HL-60/S4 treated with phorbol 12-myristate 13-acetate at 8.2 ng/mL for 4 days and 3 days (cell line): ENCODE measurements around the gene GTPBP3.

Experiments used
- in situ Hi-C: fragments of 300-500 bp; cut with MboI; formaldehyde crosslinking; loops from 2 replicates; pipeline ENCODE4 v1.15.0; 2022; ENCODE audit warnings: low sequenced_read_pairs

GTPBP3 gene

DNA sequence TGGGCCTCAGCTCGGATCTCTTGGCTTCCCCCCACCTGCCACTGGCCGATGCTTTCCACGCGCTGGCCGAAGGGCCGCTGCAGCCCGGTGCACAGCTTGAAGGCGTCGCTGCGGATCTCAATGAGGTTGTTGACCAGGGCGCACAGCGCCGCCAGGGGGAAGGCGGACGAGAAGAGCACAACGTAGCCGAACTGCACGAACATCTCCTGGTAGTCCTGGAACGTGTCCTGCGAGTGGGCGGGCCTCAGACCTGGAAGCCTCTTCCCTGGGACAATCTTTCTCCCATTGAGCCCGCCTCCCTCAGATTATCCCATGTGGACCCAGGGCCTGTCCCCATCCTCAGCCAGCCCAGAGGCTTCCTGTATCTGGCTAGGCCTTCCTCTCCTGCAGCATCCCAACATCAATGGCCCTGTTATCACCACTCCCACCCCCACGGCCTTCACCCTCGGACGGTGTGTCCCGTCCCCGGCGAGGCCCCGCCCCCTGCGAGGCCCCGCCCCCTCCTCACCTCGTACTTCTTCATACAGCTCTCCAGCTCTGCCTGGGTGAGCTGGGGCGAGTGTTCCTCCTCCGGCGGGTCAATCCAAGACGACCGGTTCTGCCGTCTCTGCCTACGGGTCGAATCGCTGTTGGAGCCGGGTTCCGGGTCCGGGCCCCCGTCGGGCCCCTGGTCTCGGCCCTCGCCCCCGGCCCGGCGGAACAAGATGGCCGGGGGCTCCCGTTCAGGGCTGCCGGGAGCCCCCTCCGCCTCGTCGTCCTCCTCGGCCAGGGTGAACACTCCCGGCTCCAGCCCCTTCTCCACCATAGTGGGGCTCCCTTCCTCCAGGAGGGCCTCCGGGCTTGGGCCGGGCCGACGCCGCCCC, 9.5 kb upstream of the GTPBP3 start:
- in situ Hi-C loops, result no loop called here

DNA sequence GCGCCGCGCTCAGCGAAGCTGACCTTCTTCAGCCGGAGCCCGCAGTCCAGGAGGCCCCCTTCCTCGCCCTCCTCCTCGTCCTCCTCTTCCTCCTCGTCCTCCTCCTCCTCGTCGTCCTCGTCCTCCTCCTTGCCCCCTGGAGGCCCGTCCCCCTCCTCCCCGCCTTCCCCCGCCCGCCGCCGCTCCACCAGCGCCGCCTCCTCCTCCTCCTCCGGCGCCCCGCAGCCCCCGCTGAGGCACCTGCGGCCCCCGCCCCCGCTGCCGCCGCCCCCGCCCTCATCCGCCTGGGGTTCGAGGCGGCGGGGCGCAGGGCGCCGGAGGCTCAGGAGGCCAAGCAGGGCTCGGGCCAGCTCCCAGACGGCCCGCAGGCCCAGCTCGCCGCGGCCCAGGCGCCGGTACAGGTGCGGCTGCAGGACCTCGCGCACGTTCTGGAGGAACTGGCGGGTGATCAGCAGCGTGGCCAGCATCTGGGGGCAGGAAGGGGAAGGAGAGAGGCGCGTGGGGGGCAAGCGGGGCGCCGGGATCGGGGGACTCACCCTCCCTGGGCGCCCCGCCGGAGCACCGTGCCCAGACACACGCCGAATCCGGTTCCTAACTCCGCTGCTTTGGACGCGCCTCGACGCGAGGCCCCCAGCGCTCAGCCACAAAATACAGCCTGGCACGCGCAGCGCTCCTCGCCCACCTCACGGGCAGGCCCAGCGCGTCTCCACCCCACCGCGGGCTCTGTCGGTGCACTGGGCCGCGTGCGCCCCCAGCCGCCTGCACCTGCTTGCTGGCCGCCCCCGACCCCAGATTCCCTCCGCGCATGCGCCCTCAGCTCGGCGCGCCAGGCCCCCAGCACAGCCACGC, 8.6 kb upstream of the GTPBP3 start:
- in situ Hi-C loops, result no loop called here

DNA sequence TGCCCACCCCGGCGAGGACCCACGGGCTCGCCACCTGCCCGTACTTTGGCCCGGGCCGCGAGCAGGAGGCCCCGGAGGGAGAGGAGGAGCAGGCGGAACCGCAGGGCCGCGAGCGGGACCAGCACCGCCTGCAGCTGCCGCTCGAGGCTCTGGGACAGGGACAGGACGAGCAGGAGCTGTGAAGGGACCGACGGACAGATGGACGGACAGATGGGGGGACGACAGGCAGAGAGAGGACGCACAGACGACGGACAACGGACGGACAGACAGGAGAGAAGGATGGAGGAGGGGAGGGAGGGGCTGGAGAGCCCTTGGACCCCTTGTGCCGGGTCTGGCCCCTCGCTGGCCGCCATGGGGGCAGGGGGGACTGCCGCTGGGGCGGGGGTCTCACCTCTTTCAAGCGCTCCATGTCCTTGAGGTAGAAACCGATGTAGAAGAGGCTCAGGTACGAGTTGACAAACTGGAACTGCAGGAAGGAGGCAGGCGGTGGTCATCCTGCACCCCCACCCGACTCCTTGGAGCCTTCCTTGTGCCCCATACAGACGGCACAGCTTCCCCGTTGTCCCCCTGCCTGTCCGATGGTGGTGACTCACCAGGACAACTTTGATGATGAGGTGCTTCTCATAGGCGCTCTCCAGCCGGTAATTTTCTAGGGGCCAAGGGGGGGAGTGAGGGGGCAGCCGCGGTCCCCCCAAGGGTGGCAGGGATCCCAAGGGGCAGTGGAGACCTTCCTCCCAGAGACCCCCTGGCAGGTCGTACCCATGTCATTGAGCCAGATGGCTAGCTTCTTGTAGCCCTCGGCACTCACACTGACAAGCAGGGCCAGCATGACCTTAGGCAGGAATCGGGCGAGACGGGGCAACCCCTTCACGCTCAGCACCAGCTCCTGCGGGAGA, 7.7 kb upstream of the GTPBP3 start:
- in situ Hi-C loops, result no loop called here

DNA sequence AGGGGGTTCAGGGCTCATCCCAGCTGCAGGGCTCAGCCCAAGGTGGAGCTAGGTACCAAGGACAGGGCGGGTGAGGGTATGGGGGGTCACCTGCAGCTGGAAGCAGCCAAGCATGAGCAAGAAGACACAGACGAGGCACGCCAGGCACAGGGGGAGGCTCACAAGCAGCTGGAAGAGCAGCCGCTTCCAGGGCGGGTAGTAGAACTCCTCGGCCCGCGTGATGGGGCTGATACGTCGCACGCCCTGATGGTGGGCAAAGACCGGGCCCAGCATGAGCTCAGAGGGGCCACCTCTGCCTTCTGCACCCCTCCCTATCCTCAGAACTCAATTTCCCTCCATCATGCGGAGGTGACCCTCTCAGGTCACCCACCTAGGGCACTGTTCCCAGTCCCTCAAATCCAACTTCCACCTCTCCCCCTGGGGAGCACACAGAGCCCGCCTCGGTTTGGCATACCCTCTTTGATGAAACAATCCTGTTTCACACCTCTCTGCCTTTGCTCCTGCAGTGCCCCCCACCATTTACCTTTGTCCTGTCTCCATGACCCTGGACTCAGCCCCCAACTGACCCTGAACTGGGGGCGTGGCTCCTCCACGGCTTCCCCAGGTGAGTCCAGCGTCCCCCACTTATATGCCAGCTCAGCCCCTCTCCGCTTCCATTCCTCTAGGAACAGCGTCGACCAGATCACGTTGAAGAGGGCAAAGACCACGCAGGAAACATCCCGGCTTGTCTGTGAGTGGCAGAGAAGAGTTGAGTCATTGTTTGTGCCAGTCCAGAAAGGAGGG, 6.9 kb upstream of the GTPBP3 start:
- in situ Hi-C loops, result no loop called here

DNA sequence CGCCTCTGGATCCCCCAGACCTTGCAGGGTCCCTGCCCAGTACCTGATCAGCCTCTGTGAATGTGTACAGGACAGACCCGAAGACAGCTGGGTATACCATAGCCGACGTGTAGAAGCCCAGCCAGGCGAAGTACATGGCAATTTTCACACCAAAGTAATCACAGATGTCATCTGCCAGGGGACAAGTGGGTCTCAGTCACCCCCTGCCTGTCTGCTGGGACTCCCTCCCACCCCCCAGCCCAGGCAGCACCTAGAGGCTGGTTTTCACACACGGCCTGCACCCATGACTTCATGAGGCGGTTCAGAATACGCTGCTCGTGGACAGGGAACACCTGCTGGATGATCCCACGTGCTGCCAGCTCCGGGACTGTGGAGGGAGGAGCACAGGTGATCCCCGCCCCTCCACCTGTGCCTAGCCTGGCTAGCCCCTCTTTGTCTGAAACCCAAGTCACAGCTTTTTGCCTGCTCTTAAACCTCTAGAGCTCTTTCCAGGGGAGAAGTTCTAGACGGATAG, 6.3 kb upstream of the GTPBP3 start:
- in situ Hi-C loops, result no loop called here

DNA sequence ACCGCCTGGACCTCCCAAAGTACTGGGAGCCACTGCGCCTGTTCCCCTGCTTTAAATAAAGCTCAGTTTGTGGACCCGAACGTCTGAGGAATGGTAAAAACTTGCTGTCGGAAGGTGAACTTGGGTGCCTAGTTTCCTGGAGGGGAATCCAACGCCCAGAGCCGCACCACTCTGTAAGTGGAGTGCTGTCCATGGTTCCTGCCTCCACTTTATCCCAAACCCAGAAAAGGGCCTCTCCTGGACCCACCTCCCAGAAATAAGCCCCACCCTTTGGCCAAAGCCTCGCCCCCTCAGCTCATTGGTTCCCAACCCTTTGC, 5.0 kb upstream of the GTPBP3 start:
- in situ Hi-C loops, result no loop called here

DNA sequence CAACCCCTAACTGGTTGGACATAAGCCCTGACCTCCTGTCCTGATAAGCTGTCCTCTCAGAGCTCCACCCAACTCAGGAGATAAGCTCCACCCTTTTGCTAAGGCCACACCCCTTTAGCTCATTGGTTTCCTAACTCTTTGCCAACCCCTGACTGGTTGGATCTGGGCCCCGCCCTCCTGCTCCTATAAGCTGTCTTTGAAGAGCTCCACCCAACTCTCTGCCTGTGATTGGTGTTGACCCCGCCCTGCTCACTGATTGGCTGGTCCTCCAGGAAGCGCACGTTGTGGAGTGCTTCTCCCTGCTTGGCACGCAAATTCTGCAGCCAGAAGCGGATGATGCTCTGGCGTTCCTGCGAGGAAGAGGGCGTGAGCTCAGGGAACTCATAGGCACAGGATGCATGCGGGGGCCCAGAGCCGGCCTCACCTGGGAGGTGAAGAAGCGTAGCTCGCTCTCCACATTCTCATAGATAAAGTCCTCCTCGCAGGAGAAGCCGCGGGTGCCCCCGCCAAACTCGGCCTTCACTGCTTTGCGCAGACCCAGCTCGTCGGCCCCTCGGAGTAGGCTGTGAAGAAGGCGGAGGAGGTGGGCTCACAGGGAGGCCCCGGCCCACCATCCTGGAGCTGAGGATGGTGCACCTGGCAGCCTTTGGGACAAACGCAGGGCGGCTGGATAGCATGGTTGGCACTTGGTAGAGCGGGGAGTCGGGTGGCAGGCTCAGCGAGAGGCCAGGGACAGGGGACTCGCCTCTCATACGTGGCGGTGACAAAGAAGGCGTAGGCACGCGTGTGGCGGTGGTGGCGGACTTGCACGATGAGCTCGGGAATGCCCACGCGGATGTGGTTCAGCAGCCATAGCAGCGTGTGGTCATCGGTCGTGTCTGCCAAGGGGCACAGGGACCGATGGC, 4.4 kb upstream of the GTPBP3 start:
- in situ Hi-C loops, result no loop called here

DNA sequence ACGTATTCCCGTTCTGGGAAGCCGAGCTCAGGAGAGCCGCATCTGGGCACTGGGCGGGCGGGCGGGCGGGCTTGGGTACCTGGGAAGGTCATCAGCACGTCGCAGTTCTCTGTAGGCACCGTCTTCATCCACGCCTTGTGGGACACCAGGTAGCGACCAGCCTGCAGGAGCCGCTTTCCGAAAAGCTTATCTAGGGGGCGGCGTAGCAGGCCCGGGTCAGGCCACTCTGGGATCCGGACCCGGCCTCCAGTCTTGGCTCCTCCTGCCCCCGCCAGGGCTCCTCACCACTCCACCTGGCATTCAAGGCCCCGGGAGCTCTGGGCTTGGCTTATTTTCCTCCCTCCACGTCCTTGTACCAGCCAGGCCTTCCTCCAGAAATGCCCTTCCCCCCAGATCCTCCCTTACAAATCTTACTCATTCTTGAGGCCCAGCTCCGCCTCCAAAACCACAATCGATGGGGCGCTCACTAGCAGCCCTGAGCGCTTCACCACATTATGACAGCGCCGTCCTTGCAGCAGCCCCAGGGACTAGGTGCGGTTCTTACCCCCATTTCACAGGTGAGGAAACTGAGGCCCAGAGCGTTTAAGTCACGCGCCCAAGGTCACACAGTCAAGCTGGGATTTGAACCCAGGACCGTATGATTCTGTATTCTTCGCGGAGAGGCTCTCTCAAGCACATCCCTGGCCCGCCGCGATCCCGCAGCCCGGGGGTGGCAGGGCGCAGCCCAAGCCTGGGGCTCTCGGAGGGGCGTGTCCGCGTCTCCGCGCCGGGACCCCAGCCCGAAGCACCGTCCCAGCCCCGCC, 3.5 kb upstream of the GTPBP3 start:
- in situ Hi-C loops, result no loop called here

DNA sequence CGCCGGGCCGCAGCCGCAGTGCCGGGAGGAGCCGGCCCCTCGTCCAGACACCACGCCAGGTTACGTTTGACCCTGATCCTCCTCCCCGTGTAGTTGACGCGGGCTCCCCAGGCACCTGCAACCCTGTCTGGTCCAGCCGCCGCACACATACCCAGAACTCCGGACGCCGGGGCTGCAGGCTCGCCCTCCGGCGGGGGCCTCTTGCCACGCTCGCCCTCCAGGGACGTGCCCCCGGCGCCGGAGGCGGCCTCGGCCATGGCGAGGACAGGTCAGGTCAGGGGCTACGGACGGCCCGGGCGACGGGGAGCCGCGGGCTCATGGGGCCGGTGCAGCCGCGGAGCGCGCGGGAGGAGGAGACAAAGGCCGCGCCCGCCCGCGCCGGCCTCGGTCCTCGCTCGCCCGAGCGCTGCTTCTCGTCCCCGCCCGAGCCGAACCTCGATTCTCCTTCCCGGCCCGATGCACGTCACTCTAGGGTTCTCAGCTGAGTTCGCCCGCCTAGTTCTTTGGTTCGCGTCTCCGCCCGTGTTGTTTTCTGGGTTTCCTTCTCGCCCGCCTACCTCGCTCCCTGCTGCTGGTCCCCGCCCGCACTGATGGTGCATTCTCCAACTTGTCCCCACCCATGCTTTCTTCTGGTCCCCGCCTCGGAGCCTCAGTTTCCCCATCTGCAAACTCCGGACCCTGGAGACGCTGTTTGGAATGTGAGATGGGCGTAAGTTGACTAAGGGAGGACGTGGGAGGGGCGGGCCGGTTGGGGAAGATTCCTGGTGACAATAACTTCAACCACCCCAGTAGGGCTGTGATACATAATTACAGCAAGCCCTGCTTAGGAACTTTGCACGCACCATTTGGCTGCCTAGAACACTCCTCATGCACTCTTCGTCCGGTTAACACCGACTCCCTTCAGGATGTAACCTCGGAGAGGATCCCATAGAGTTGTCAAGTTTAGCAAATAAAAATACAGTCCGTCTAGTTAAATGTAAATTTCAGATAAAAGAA, 2.6 kb upstream of the GTPBP3 start, which contains the start of gene ANO8:
TSS of gene ANO8 (minus strand) at position 442 of the 996 bp plus-strand sequence. CDS start at position 257, 185 bp downstream.
- in situ Hi-C loops, result no loop called here

DNA sequence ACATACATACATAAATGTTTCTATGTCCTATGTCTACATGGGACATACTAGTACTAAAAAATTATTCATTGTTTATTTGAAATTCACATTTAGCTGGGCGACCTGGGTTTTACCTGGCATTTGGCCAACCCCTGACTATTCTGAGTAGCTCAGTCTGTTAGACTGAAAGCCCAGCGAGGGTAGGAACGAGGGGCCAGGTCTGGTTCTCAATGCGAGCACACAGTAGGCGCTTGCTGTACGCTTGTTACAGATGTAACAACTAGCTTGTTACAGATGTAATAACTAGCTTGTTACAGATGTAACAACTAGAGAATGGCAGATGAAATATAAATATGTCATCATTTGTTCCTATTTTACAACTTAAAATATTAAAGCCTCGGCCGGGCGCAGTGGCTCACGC, 1.8 kb upstream of the GTPBP3 start:
- in situ Hi-C loops, result no loop called here

DNA sequence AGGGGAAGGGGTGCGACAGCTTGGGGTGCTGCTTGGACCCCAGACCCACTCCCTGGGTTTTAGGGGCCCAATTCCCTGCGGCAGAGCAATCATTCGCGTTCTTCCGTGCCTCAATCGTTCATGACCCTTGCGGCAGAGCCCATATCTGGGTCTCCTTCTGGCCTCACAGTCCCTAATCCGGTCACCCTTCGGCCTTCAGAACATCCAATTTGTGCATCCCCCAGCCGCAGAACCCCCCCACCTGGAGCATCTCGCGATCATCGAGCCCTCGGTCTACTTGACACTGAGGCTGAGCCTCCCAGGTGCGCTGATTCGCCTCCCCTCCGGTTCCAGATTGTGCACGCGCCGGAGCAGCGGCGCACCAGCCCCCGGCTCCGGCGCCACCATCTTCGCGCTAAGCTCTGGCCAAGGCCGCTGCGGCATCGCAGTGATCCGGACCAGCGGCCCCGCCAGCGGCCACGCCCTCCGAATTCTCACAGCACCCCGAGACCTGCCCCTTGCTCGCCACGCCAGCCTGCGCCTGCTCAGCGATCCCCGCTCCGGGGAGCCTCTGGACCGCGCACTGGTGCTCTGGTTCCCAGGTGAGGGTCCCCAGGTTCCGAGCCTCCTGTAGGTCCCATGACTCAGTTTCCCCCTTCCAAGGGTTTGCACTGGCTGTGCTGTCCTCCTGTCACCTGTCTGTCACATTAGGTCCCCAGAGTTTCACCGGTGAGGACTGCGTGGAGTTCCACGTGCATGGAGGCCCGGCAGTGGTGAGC, 501 bp downstream of the GTPBP3 start:
- in situ Hi-C loops, result no loop called here

DNA sequence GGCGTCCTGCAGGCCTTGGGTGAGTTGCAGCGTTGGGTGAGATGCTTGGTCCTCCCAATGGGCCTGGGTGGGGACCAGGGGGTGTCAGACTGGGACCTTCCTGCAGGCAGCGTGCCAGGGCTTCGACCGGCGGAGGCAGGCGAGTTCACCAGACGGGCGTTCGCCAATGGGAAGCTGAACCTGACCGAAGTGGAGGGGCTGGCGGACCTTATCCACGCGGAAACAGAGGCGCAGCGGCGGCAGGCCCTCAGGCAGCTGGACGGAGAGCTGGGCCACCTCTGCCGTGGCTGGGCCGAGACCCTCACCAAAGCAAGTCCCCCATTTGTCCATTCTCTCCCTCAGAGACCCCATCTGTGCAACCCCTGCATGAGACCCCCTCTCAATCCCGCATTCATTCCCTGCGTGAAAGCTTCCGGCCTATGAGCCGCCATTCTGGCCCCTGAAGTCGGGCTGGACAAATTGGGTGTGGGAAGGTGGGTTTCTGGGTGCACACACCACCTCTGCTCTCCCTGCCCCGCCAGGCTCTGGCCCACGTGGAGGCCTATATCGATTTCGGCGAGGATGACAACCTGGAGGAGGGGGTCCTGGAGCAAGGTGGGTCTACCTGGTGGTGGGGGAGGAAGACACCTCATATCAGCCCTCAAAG, 1.2 kb downstream of the GTPBP3 start:
- in situ Hi-C loops, result no loop called here

DNA sequence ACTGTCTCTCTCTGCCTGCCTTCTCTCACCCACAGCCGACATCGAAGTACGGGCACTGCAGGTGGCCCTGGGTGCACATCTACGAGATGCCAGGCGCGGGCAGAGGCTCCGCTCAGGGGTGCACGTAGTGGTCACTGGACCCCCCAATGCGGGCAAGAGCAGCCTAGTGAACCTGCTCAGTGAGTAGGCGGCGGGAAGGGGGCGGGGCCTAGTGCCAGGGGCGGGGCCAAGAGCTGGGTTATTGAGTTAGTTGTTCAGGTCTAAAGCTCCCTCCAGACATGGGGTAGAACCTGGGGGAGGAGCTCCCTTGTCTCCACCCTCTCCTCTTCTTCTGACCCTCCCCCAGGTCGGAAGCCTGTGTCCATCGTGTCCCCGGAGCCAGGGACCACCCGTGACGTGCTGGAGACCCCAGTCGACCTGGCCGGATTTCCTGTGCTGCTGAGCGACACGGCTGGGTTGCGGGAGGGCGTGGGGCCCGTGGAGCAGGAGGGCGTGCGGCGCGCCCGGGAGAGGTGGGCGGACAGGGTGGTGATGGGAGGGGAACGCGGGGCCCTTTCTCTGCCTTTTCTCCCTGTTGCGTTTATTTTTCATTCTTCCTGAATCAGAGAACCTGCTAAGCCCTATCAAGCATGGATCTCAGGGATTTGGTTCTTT, 1.9 kb downstream of the GTPBP3 start:
- in situ Hi-C loops, result no loop called here

DNA sequence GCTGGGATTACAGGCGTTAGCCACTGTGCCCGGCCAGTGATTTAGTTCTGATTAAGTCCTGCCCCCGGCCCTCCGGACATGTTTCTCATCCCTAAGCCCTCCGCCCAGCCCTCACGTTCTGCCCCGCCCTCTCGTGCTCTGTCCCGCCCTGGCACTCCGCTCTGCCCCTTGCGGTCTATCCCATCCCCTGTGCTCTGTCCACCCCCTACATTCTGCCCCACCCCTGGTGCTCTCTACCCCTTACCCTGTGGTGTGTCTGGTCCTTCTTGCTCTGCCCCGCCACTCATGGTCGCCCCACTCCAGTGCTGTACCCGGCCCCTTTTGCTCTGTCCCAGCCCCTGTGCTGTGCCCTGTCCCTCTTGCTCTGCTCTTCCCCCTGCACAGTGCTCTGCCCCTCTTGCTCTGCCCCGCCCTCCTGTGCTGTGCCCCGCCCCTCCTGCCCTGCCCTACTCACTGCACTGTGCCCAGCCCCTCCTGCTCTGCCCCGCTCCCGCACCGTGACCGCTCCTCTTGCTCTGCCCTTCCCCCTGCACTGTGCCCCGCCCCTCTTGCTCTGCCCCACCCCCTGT, 3.0 kb downstream of the GTPBP3 start:
- in situ Hi-C loops, result no loop called here

DNA sequence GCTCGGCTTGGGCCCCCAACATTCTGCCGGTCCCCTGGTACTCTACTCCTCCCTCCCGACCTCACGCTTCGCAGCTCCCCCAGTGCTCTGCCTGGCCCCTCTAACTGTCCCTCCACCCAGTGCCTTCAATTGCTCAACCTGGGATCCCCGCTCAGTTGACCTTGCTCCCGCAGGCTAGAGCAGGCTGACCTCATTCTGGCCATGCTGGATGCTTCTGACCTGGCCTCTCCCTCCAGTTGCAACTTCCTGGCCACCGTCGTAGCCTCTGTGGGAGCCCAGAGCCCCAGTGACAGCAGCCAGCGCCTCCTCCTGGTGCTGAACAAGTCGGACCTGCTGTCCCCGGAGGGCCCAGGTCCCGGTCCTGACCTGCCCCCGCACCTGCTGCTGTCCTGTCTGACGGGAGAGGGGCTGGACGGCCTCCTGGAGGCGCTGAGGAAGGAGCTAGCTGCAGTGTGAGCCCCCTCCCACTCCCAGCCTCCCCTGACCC, 3.6 kb downstream of the GTPBP3 start:
- in situ Hi-C loops, result no loop called here
